Nucleus accumbens (tissue), 56 donors: ENCODE measurements around the gene SLC51A.
"Not testable (repeated sequence)": the region's sequence is repeated elsewhere in the genome, so short reads cannot be mapped to it uniquely, and the experiment has no call there.

ENCODE experiments used
- DNase-seq, 56 donors: peaks; one replicate each; lab custom pipeline; 2025; lab: John Stamatoyannopoulos, UW

The SLC51A gene

DNA sequence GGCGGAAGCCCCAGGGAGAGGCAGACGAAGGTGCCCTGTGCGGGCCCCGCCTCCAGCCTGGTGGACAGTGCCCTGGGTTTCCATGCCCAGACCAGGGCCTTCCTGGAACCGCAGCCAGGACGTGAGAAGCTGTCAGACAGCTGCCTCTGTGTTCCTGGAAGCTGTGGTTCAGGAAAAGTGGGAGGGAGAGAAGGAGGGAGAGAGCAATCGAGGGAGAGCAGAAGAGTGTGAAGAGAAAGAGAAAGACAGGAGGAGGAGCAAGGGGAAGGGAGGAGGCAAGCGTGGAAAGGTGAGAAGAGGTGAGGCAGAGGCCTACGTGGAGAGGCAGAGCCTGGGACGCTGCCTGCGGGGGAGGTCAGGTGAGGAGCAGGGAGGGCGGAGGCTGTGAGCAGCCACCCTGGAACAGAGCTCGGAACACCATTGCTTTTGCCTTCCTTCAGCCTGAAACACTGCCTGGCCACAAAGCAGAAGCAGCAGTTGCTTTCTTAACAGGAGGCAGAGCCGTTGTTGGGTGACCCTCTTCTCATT, 23.7 kb upstream of the SLC51A start:
- DNase-seq: peak in 5 of 56 donors; percentile 5 to 33 (median 20)

DNA sequence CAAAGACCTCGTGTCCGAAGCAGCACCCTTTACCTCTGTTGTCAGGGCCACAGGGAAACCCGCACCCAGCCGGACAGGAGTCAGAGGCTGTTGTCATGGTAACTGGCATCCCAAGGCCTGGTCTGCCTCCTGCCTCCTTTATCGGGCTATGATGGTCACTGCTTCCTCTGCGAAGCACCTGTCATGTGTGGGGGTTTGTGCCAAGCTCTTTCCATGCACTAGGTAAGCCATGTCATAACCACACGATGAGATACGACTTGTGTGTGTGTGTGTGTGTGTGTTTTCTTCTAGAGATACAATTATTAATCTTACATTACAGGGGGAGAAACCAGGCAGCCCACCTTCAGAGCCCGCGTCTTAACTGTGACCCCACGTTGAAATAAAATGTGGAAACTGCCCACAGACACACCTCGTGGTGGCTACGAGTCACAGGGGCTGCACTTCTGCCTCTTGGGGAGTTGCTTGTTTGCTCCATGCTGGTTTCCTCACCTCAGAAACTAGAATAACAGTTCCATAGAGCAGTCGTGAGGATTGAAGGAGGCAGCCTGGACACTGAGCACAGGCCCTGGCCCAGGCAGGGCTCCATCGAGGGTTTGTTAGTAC, 23.1 kb upstream of the SLC51A start:
- no peak for DNase-seq

DNA sequence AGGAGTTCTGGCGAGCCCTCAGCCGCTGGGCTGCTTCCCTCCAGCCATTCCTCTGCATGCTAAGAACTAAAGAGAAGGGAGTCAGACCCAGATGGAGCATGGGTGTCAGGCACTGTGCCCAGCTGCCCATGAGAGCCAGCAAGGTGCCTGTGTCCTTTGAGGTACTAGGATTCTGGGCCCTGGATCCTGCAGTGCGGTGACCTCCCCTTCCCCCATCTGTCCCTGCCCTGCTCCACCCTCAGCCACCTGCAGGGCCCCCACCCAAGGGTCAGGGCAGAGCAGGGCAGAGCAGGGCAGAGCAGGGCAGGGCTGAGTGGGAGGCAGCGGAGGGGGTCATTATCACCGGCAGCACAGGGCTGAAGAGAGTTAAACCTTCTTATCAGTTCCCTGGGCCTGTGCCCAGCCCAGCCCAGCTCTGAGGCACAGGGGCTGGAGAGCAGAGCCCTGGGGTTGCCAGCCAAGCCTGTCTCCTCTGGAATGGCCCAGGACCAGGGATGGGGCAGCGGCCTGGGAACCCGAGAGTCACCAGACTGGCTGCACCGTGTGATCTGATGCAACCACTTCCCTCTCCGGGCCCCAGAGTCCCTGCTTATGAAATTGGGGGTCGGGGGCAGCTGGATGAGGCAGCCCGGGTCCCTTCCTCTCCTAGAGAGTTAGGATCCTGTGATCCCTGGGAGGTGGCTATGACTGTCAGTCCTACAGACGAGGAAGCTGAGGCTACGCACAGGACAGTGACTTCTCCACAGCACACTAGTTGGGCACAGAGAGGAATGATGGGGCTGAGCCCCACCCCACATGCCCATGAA, 22.4 kb upstream of the SLC51A start:
- DNase-seq: peak in 1 of 56 donors; percentile 20

DNA sequence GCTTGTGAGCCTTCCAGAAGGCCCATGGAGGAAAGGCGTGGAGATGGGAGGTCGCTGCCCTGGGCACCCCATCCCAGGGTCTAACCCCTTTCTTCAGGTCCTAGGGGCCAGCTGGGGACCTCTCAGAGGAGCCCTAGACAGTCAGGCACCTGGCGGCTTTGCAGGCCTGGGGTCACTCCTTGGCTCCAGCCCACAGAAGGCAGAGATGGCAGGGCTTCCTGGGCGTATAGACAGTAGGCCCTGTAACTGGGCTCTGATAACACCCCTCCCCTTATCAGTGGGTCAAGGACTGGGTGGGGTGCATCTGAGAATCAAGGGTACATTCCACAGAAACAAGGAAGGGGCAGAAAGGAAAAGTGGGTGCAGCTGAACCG, 21.8 kb upstream of the SLC51A start:
- no peak for DNase-seq

DNA sequence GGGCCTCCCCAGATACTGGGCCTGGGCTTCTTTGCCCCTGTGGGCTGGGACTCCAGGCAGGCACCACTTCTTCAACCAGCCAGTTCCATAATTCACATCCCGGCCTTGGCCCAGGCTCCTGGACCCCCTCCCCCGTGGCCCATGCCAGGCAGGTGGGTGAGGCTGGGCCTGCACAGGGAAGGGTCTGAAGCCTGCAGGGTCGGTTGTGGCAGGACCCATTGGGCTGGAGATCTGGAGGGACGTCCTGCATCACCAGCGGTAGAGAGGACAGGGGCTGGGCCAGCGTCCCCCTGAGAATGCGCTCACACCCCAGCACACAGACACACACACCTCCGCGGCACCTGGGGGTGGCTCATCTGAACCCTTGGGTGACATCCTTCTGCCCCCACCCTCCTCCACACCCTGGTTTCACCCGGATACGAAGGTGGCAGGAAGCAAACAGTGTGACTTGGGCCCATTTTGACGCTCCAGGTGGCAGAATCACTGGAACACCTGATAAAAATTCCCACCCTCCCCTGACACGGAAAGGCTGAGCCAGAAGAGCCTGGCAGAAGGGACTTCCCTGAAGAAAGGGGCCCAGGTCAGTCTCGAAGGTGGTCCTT, 20.6 kb upstream of the SLC51A start:
- no peak for DNase-seq

DNA sequence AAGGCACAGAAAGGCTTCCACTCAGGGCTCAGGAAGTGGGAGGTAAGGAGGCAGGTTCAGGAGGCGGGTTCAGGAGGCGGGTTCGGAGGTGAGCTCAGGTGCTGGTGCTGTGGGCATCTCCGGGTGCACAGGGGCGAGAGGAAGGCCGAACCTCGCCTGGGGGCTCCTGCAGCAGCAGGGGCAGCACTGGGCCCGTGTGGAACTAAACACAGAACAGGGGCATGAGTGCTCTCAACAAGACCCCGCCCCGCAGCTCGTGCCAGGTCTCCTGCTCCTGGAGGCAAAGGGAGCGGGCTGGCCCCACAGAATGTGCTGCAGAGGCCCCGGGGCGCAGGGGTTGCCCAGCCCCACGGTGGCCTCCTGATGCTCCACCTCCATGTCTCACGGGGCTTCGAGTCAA, 18.8 kb upstream of the SLC51A start:
- DNase-seq: no peak

DNA sequence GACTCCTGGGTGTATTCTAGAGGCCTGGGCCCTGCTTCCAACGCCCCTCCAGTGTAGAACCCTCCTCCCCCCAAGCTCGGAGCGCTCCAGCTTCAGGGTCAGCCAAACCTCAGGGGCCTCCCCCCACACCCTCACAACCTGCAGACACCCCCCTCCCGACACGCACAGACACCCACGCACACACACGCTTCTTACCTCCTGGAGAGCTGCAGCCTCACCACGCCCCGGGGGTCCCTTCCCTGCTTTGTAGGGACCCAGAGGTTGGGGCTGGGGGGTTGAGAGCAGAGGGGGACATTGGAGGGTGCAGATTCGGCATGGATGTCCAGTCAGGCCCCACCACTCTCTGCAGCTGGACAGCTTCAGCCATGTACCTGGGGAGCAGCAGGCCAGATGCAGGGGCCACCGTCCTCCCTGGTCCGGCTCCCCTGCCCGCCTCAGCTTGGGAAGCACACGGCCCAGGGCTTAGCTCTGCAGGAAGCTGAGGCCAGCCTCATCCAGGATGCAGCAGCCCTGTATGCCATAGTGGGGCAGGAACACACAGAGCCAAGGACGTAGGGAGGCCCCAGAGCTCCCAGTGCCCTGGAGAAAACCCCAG, 18.2 kb upstream of the SLC51A start:
- no peak for DNase-seq

DNA sequence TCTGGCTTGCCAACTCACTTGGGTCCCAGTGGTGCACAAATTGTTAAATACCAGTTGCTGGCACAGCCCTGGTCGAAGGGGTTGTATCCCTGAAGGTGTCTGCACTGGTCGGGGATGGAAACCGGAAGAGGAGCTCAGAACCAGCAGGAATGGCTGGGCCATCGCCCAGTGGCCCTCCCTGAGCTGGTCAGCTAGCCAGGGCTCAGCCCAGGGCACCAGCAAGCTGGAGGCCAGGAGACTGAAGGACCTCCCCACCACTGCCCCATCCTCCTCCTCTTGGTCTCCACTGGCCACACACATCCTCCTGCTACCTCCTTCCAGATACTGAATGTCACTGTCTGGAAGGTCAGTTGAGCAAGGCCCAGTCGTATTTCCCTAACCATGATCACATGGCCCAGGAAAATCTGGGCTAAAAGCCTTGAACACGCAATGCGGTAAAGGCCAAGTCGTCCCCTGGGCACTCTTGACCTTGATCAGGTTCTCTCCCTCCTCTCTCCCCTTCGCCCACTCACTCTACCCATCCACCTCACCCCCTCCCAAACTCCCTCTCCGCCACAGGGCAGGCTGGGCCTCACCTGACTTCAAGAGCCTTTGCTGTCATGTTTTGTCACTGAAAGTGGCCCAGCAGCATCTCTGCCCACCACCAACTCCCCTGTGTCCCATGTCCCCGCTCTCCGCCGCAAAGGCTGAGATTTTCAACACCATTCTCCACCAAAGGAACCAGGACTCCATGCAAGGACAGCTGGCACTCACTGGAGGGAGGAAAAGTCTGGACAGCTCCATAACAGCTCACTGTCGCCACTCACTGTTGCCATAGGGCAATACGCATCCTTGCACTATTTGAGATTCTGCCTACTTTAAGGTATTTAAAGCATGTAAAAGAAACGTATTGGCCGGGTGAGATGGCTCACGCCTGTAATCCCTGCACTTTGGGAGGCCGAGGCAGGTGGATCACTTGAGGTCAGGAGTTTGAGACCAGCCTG, 17.3 kb upstream of the SLC51A start:
- no peak for DNase-seq

DNA sequence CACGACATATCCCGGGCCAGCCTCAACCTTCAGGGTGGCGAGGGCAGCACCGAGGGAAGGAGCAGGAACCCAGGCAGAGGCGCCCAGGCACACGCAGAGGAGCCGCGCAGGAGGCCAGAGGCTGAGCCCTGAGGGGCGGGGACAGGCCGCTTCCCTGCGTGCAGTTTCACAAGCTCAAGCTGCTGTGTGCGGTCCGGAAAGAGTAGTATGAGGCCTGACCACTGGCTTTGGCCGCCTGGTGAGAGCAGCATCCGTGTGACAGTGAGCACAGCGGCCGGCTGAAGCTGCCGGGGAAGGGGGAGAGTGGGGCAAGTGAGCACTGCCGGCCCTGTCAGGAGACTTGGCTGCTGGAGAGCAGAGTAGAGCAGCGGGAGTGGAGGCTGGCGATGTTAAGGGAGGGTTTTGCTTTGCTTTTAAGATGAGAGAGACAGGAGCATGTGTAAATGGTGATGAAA, 13.8 kb upstream of the SLC51A start:
- peak in 16 of 56 donors; percentile 8 to 48 (median 26) for DNase-seq

DNA sequence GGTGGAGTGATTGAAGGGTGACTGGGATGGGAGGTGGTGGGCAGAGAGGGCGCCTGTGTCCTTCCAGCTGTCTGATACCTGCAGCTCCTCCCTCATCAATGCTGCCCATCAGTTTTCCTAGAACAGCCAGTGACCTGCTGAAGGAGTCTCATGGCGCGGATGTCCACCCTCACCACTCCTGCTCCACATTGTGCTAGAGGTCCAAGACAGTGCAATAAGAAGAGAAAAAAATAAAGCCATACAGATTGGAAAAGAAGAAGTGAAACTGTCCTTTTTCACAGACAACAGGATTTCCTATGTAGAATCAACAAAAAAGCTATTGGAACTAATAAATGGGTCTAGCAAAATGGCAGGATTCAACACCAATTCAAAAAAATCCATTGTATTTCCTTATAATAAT, 12.5 kb upstream of the SLC51A start:
- no peak for DNase-seq

DNA sequence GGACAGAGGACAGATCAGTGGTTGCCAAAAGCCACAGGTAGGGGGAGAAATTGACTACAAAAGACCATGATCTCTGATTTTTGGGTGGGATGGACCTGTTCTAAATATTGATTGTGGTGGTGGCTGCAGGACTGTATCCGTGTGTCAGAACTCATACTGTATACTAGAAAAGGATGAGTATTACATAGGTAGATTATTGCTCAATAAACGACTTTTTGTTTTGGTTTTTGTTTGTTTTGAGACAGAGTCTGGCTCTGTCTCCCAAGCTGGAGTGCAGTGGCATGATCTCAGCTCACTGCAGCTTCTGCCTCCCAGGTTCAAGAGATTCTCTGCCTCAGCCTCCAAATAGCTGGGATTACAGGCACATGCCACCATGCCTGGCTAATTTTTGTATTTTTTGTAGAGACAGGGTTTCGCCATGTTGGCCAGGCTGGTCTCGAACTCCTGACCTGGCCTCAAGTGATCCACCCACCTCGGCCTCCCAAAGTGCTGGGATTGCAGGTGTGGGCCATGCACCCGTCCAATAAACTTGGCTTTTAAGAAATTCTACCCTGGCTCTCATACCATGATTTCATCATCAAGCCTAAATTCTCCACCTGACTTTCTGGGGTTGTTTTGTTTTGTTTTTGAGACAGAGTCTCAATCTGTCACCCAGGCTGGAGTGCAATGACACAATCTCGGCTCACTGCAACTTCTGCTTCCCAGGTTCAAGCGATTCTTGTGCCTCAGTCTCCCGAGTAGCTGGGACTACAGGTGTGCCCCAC, 10.7 kb upstream of the SLC51A start:
- not testable (repeated sequence) for DNase-seq

DNA sequence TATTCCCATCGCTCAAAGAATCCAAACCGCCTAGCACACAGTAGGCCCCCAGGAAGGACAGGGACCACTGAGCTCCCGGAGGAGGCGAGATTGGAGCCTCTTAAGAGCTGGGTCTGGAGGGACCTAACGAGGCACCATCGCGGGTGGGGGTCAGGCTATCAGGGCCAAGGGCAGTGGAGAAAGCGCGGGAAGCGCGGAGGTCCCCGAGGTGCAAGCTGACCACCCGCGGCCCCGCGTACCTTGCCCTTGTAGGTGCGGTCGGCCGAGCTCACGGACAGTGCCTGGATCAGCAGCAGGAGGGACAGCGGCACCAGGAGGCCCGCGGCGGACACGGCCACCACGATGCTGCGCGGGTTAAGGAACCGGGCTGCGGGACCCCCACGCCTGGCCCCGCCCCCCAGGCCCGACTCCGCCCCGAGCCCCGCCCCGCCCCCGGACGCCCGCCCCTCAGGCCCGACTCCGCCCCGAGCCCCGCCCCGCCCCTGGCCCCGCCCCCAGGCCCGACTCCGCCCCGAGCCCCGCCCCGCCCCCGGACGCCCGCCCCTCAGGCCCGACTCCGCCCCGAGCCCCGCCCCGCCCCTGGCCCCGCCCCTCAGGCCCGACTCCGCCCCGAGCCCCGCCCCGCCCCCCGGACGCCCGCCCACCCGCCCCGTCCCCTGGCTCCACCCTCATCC, 9.0 kb upstream of the SLC51A start:
- peak in 4 of 56 donors; percentile 17 to 35 (median 22) for DNase-seq

DNA sequence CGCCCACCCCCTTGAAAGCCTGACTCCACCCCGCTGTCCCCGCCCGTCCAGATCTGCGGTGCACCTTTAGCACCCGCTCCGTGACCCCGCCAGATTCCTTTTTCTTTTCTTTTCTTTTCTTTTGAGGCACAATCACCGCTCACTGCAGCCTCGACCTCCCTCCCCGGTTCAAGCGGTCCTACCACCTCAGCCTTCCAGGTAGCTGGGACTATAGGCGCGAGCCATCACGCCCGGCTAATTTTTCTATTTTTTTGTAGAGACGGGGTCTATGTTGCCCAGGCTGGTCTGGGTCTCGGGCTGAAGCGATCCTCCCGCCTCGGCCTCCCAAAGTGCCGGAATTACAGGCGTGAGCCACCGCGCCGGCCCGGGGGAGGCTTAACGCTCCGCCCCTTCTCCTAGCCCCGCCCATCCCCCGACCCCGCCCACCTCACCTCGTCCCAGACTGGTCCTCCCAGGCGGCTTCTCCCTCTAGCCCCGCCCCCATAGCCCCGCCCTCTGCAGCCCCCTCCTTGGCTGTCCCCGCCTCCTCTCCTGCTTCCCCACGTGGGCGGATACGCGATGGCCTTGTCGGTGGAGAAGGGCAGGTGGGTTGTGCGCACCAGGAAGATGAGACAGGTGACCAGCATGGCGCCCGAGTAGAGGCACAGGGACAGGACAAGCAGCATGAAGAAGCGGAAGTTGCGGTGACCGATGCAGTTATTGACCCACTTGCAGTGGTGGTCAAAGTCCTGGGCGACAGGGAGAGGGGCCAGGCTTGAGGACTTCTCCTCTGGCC, 8.3 kb upstream of the SLC51A start:
- DNase-seq: peak in 18 of 56 donors; percentile 13 to 65 (median 28)

DNA sequence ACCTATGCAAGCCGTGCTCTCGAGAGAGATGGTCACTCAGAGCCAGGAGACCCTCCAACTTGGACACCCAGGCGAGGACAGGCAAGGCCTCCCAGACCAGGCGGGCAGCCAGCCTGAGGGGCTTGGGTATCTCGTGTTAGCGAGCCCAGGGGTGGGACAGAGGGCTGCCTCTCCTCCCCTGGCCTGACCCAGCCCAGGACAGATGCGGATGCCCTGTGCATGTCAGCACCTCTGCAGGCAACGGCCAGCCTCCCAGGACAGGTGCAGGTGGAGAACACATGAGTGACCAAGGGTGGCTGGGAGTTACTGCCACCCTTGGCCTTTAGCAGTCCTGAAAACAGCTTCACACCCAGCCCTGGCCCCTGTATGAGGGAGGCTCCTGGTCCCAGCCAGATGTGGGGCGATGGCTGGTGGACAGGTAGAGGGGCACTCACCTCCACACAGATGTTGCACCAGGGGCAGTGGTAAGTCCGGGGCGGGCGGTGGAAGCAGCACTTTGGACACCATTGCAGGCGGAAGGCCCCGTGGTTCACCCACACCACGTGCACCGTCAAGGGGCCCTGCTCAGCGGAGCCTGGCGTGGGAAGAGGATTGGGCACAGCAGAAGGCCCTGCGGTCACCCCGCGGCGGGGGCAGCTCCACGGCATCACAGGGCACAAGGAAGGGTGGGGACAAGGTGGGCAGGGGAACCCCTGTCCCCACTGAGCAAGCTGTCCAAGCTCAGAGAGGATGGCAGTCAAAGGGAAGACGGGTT, 7.2 kb upstream of the SLC51A start:
- no peak for DNase-seq

DNA sequence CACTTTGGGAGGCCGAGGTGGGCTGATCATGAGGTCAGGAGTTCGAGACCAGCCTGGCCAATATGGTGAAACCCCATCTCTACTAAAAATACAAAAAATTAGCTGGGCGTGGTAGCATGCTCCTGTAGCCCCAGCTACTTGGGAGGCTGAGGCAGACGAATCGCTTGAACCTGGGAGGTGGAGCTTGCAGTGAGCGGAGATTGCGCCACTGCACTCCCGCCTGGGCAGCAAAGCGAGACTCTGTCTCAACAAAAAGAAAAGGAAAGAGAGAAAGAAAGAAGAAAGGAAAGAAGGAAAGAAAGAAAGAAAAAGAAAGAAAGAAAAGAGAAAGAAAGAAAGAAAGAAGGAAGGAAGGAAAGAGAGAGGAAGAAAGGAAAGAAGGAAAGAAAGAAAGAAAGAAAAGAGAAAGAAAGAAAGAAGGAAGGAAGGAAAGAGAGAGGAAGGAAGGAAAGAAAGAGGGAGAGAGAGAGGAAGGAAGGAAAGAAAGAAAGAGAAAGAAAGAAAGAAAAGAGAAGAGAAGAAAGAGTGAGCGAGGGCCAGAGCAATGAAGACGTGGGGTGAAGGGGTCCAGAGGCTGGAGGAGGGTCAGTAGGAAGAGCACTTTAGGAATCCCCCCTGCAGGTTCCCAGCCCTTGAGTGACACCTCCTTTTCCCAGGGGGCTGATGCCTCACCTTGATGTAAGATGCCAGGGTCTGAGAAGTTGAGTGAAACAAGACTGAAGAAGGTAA, 6.2 kb upstream of the SLC51A start:
- DNase-seq: not testable (repeated sequence)
